ENCODE results near the gene FNDC3B. TPM values are rescaled to one million over a fixed set of nuclear protein-coding genes. Genes with fewer than 3 reads are reported as not detected.

FNDC3B gene
- total RNA-seq, 1 donor from 2014 or later: 153 TPM

DNA sequence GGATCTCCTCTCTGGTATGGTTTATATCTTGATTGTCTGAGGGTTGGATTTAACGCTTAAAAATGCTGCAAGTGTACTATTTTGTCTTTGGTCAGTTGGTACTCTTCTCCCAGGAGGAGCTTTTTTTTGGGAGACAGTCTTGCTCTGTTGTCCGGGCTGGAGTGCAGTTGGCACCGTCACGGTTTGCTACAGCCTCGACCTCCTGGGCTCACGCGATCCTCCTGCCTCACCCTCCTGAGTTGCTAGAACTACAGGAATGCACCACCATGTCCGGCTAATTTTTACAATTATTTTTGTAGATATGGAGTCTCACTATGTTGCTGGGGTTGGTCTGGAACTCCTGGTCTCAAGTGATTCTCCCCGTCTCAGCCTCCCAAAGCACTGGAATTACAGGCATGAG, 89.5 kb downstream of the FNDC3B start:
- no peak overlapping the region for H3K4me3 ChIP-seq
- H3K27me3 ChIP-seq (ENCODE audit: low read depth): no peaks in the 10 kb centered on the region
- DNase-seq (no peak), ATAC-seq (no peak)
- no peaks in the 10 kb centered on the region for H3K36me3 ChIP-seq
- H3K9me3 ChIP-seq: no peaks in the 10 kb centered on the region
- H3K27ac ChIP-seq: peak overlapping the region; percentile 83
- intact Hi-C loops (cut with DNase I): no loop called here
- H3K4me1 ChIP-seq: peaks cover 93% of the 10 kb centered on the region
- TF ChIP-seq, protein P1, sequence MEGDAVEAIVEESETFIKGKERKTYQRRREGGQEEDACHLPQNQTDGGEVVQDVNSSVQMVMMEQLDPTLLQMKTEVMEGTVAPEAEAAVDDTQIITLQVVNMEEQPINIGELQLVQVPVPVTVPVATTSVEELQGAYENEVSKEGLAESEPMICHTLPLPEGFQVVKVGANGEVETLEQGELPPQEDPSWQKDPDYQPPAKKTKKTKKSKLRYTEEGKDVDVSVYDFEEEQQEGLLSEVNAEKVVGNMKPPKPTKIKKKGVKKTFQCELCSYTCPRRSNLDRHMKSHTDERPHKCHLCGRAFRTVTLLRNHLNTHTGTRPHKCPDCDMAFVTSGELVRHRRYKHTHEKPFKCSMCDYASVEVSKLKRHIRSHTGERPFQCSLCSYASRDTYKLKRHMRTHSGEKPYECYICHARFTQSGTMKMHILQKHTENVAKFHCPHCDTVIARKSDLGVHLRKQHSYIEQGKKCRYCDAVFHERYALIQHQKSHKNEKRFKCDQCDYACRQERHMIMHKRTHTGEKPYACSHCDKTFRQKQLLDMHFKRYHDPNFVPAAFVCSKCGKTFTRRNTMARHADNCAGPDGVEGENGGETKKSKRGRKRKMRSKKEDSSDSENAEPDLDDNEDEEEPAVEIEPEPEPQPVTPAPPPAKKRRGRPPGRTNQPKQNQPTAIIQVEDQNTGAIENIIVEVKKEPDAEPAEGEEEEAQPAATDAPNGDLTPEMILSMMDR (IDR thresholded peaks at IDR 0.05): no peak

- no peaks in the 10 kb centered on the region for H3K9me3 ChIP-seq
- ATAC-seq (no peak), DNase-seq (no peak)
- H3K27ac ChIP-seq: peak overlapping the region; percentile 83
- no peak overlapping the region for H3K4me3 ChIP-seq
- no peaks in the 10 kb centered on the region for H3K36me3 ChIP-seq
- intact Hi-C loops (cut with DNase I): no loop called here
- TF ChIP-seq, protein P1 (IDR thresholded peaks at IDR 0.05): no peak
- H3K4me1 ChIP-seq: peaks cover 98% of the 10 kb centered on the region
- H3K27me3 ChIP-seq (ENCODE audit: low read depth): no peaks in the 10 kb centered on the region
Observed at GRCh38 chr3:172129498-172129849, 90.1 kb downstream of the FNDC3B start.

DNA sequence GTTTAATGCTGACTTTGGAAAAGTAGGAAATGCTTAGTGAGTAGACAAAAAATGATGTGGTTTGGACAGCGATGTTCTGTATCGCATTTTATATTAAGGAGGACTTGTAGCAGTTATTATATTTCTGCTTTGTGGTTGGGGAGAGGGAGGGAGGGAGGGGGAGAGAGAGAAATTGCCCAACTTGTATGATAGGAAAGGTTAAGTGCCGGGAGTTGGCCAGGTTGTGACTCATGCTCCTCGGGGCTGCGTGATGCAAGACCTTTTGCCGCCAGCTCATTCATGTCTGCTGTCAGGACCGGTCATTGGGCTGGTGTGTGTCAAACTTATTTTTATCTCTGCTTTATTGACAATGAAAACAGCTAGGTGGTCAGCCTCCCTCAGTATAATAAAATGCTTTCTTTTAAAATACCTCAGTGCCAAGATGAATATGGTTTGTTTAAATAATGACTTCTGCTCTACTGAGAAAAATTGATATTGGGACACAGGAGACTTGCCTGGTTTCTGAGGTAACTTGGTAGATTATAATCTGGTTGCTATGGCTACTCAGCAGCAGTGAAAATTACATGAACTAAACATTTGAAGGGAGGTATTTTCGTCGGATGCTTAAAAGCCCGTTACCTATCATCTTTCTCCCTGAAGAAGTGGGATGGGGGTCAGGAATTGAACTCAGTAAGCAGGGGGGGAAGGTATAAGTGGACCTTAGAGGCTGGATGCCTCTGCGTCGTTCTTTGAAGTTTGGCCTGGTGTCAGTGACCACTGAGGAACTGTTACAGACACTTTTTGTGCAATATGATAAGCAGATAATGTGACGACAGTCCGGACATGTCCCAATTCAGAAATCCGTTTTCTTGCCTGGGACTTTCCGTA, 90.7 kb downstream of the FNDC3B start:
- intact Hi-C loops (cut with DNase I): no loop called here
- peak; percentile 93 for DNase-seq
- Histone ChIP-seq H3K9me3 (no peaks in the 10 kb centered on the region), H3K27ac (peak overlapping the region; percentile 83), H3K36me3 (no peaks in the 10 kb centered on the region), H3K27me3 (ENCODE audit: low read depth) (no peaks in the 10 kb centered on the region), H3K4me1 (peaks cover 98% of the 10 kb centered on the region), H3K4me3 (no peak overlapping the region)
- ATAC-seq: peak; percentile 92
- TF ChIP-seq, protein P1 (IDR thresholded peaks at IDR 0.05): no peak

DNA sequence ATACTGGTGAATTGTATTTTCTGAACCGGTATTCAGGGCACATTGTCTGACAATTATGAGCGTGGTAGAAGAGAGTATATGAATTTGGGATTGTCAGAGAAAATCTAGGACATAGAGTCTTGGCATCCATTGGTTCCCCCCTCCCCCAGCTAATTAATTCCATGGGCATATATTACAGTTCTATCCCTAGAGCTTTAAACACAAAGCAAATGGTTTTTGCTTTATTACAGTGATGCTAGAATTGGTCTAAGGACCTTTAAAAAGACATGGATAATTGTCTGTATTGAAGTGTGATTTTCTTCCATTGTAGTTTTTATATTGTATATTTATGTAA, 91.3 kb downstream of the FNDC3B start:
- intact Hi-C loops (cut with DNase I): no loop called here
- Histone ChIP-seq H3K4me3 (no peak overlapping the region), H3K27me3 (ENCODE audit: low read depth) (no peaks in the 10 kb centered on the region), H3K36me3 (no peaks in the 10 kb centered on the region), H3K9me3 (no peaks in the 10 kb centered on the region), H3K27ac (peak overlapping the region; percentile 83), H3K4me1 (peaks cover 98% of the 10 kb centered on the region)
- ATAC-seq (no peak), DNase-seq (no peak)
- TF ChIP-seq, protein P1 (IDR thresholded peaks at IDR 0.05): no peak

DNA sequence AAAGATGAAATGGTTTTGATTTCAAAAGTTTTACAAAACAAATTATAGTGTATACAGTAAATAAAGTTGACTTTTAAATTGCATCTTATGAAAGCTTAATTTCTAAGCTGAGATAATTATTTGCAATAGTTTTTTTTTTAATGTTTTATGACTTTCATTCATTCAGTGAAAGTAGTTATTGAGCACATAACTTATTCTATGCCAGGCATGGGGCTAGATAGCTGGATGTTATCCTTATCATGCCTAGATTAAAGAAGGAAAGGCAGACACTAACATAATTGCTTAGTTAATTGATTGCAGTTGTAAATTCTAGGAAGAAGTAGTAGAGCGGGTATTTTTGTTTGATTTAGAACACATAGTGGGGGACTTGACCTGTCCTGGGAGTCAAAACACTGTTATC, 92.4 kb downstream of the FNDC3B start:
- Histone ChIP-seq H3K4me3 (no peak overlapping the region), H3K27me3 (ENCODE audit: low read depth) (no peaks in the 10 kb centered on the region), H3K4me1 (peaks cover 98% of the 10 kb centered on the region), H3K9me3 (no peaks in the 10 kb centered on the region), H3K27ac (peak overlapping the region; percentile 83), H3K36me3 (no peaks in the 10 kb centered on the region)
- ATAC-seq: no peak
- no peak for DNase-seq
- TF ChIP-seq, protein P1 (IDR thresholded peaks at IDR 0.05): no peak
- intact Hi-C loops (cut with DNase I): no loop called here
